NCI-H2171 (cell line): Measurements from ENCODE around the gene IPCEF1.
"Not testable (repeated sequence)": the region's sequence is repeated elsewhere in the genome, so short reads cannot be mapped to it uniquely, and the experiment has no call there.

Experiments
- DNase-seq: peaks from one replicate; lab custom pipeline; 2025; lab: John Stamatoyannopoulos, UW

The IPCEF1 gene

DNA sequence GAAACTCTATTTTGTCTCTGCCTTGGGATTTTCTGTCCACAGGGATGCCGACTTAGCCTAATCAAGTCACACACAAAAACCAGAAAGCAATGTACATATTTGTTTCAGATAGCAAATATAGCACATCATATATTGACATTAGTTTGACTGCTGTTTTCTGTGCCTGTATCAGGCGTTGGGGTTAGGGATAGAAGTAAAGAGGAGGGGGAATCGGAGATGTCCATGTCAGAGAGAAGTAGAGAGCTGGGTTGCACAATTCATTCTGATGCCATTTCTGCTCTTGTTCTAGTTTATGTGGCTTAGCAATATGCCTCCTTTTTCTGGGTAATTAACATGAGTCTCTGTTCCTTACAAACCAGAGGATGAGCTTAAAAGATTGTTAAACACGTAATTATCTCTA lies 14.7 kb upstream of the IPCEF1 start:
- DNase-seq, result no peak

DNA sequence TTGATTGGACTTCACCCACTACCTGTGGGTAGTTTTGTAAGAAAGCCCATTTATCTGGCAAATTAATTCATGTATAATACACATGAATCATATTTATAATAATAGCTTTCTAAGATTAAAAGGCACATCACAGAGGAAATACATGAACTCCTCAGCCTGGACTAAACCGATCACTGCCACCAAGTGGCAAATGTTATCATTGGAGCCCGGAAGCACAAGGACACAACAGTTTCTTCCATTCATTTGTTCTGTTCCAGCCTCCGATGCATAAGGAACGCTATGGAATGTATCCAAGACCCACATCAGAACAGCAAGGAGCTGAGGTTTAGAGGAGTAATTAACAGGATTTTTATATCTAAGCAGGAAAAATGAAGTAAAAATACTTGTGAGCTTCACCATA lies 13.9 kb upstream of the IPCEF1 start:
- DNase-seq, result no peak

DNA sequence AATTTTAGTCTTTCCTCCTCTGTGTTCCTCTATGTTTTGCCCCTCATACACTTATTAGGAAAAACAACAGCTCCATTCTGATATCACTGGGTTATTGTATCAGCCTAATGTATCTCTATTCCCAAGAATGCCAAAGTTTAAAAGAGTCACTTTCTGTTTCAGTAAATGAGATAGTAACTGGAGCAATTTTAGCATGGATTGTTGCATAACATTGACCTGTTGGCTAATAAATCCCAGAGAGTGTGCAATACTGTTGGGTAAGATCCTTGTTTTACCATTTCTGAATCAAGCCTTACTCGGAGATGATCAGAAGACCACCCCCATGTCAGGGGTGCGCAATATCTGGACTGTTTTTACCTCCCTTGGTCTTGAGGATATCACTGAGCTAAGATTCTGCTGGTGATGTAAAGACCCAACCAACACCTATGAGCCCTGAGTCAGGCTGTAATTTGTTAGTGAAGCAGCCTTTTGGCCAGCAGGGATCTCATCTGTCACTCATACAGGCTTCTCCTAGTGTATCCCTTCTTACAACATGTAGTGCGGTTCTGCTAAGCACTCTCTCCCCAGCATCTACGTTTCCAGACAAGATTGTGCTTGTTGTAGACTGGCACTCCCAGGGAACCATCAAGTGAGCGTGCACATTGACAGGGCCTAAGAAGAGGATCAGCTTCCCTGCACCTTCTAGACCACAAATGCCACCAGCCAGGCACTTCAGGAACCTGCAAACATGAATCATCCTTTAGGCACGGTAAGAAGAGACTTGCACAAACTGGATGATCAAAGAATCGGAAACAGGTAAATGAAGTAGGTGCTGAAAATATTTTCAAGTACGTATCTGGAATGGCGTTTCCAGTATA lies 11.5 kb upstream of the IPCEF1 start:
- no peak for DNase-seq

DNA sequence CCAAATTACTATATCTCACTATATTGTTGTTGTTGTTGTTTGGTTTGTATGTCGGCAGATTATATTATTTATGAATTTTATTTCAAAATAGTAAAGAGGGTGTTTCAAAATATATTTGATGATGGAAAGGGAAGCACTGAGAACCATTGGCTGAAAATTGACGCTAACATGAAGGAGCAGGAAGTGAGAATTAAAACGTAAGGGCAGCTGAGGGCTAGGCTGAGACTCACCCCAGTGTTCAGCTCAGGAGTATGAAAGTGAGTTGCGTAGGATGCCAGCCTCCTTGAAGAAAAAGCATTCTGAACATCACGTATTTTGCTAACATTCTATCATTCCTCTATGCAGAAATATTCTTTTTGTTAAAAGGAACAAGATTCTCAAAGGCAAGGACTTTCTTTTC lies 10.7 kb upstream of the IPCEF1 start:
- no peak for DNase-seq

DNA sequence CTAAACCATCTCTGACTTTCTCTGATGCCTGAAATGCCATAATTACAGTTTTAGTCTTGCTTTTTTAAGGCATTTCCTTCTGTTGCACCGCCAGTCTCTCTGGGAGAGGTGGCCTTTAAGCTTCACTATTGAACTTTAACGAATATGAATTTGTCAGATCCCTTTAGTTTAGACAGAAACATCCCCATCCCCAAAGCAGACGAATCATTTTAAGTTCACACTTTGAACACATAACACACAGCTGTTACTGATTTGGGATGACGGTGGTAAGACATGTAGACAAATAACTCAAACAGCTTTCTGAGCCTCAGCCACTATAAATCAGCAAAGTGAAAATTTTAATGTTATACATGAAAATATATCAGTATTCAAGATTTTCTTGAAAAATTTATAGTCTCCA lies 7.2 kb upstream of the IPCEF1 start:
- no peak for DNase-seq

DNA sequence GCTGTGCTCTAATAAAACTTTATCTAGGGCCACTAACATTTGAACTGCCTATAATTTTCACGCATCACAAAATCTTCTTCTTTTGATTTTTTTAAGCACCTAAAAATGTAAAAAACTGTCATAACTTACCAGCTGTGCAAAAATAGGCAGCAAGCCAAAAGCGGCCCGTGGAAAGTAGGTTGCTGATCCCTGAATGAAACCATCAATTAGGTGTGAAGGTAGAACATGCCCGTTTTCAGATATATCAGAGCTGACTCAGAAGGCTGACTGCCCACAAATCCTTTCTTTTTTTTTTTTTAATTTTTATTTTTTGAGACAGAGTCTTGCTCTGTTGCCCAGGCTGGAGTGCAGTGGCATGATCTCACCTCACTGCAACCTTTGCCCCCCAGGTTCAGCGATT lies 4.9 kb upstream of the IPCEF1 start:
- DNase-seq, result no peak

DNA sequence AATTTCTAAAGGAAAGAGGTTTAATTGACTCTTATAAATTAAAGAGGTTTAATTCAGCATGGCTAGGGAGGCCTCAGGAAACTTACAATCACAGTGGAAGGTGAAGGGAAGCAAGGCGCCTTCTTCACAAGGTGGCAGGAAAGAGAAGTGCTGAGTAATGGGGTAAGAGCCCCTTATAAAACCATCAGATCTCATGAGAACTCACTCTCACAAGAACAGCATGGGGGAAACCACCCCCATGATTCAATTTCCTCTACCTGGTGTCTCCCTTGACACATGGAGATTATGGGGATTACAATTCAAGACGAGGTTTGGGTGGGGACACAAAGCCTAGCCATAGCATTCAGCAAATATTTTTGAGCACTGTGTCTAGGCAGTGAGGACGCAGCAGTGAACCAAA lies 3.9 kb upstream of the IPCEF1 start:
- no peak for DNase-seq

DNA sequence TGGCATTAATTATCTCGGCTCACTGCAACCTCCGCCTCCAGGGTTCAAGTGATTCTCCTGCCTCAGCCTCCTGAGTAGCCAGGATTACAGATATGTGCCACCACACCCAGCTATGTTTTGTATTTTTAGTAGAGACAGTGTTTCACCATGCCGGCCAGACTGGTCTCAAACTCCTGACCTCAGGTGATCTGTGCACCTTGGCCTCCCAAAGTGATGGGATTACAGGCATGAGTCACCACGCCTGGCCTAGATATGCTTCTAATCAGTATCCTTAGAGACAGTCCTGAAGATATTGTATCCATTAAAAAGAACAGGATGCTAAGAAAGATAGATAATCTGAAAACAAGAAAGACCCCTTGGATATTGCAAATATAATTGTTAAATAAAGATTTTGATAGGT lies 3.1 kb upstream of the IPCEF1 start:
- no peak for DNase-seq

DNA sequence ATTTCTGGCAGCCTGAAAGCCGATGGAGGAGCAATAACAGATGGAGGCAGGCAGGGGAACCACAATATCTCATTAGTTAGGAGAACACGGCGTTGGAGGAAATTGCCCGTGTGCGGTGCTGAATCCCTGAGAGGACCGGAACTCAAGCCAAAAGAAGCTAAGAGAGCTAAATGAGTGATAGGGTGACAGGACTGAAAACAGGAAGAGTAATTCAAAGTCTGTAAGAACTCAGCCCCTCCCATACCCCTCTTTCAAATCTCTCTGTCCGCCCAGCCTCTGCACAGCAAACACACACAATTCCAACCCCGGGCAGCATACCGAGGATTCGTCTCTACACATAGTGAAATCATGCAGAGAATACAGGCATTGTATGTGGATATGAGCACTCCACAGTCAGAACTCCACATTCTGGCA lies 2.6 kb upstream of the IPCEF1 start:
- DNase-seq, result no peak

DNA sequence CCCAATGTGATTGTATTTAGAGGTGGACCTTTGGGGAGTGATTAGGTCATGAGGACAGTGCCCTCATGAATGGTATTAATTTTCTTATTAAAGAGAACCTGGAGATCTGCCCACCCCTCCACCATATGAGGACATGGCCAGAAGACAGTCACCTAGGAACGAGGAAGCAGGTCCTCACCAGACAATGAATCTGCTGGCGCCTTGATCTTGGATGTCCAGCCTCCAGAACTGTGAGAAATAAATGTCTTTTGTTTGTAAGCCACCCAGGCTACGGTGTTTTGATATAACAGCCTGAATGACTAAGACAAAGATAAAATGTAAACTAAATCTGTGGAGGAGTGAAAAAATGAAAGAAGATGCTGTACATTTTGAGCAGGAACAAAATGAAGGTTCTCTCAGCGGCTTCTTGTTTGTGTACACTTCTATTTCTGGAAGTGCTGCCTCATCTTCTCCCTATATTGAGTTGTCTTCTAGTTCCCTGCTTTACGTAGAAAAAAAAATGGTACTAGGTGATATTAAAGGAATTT lies 1.5 kb upstream of the IPCEF1 start:
- no peak for DNase-seq

DNA sequence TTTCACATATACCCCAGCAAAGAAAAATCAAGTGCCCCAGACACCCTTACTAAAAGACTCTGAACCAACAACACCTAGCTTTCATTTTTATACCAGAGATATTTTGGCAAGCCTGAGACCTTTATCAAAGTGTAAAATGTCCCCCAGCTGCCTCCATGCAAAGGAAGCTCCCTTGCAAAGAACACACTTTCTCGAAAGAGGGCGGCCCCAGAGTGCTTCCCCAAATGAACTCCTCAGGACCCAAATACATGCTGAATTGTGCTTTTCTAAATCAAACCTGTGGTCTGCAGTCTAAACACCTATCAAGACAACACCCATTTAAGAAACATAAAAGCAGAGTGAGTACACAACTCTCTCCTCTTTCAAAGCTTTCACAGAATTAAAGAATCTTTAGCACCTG lies 490 bp downstream of the IPCEF1 start:
- no peak for DNase-seq

DNA sequence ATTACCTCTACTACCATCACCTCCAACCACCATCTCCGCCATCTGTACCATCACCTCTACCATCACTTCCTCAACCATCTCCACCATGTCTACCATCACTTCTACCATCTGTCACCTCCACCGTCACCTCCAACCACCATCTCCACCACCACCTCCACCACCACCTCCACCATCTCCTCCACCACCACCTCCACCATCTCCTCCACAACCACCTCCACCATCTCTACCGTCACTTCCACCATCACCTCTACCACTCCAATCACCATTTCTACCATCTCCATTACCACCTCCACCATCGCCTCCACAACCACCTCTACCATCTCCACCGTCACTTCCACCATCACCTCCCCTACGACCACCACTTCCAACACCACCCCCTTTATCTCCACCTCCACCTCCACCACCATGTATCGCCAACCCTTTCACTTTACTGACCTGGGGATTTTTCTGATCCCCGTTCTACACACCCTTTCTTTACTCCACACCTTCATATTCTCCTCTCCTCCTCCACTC lies 2.3 kb downstream of the IPCEF1 start:
- no peak for DNase-seq

DNA sequence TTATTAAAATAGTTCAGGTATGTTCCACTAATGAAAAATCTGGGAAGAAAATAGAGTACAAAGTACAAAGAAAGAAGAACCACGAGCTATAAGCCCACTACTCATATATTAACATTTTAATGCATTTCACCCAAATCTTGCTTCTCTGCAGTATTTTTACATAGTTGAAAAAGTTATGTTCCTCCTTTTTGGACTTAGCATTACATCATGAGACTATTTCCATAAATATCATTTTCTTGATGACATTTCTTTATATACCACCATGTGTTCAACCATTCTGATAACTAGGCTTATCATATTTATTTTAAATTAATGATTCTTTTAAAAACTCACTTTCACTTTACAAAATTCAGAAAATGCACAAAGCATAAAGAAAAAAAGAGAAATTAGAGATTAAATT lies 3.0 kb downstream of the IPCEF1 start:
- no peak for DNase-seq

DNA sequence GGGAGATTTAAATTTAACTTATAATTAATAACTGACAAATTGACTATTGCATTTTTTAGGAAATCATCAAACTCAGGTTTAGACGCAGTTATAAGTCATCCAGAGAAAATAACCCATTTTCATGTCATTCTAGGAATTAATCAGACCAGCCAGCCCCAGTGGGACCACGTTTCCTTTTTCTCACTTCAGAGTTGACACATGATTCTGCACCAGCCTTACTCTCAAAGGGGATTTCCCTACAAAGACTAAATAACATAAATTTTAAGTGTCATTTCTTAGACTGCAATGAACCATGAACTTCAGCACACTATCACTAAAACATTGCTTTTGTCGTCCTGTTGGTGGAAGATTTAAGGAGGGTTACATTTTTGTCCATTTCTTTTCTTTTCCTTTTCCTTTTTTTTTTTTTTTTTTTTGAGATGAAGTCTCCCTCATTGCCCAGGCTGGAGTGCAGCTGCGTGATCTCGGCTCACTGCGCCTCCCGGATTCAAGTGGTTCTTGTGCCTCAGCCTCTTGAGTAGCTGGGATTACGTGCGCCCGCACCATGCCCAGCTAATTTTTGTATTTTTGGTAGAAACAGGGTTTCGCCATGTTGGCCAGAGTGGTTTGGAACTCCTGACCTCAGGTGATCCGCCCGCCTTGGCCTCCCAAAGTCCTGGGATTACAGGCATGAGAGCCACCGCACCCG lies 3.6 kb downstream of the IPCEF1 start:
- DNase-seq, result no peak

DNA sequence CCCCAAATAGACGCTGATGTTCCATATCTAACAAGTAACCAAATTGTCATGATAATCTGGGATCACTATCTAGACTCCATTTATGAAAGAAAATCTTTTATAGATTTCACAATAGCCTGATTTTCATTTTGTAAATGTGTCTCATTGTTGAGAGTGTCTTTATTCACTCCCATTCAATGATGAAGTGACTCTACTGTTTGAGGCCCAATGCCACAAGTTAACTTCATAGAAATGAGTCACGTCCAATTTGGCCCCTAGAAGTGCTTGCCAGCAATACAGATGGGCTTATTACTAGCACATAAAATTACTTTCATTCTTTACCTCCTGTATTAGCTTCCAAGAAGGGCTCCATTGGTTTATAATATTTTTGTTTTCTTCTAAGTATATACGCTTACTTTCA lies 6.3 kb downstream of the IPCEF1 start:
- no peak for DNase-seq

DNA sequence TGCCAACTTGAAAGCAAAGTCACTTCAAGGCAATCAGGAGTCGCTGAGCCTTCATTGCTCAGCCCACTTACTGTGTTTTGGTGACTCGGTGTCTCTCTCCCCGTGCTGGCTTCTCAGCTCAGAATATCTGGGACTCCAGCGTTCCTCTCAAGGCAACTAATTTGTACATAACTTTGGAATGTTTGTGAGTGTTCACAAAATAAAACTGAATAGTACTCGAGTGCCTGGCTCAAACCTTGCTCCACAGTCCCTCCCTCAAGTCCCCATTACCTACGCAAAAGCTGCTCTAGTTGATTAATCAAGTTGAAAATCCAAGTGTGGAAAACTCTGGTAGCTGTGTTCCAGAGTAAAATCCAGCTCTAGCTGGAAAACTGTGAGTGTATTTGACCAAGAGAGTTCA lies 8.6 kb downstream of the IPCEF1 start:
- no peak for DNase-seq

DNA sequence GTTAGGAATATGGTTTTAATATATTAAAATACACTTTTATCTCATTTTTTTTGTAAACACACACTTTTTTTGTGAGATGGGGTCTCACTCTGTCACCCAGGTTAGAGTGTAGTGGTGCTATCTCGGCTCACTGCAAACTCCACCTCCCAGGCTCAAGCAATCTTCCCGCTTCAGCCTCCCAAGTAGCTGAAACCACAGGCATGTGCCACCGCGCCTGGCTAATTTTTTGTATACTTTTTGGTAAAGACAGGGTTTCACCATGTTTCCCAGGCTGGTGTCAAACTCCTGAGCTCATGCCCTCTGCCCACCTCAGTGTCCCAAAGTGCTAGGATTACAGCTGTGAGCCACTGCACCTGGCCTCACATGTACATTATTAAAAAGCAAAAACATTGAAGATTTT lies 10.8 kb downstream of the IPCEF1 start:
- DNase-seq, result no peak

DNA sequence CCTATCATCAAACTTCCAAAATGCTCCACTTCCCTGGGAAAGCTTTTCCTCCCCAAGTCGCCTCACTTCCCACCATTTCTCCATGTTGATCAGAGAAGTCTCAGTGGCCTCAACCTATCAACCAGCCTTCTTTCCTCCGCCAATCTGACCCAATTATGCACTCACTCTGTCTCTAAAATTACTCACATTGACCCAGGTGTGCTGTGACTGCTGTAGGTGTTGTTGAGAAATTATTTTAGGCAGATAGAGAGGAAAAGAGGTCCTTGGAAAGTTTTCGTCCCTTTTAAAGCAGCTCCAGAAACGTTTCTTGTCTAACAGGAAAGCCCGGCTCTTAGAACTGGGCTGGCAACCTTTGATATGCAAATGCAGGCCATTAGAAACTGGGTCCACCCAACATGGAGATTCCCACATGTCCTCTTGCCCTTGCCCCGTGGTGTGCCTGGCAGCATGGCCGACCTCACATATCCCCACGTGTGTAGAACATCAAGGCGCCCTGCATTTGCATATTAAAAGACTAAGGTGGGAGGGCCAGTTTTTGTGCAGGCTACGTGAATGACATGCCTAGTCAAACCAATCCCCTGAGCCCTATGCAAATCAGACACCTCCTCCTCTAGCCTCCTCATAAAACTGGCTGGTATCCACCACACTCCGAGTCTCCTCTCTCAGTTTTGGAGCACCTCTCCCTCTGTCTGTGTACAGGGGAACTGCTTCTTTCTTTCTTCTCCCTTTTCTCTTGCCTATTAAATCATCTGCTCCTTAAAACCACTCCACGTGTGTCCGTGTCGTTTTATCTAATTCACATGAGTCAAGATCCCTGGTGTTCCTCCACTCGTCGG lies 12.9 kb downstream of the IPCEF1 start:
- DNase-seq, result no peak

DNA sequence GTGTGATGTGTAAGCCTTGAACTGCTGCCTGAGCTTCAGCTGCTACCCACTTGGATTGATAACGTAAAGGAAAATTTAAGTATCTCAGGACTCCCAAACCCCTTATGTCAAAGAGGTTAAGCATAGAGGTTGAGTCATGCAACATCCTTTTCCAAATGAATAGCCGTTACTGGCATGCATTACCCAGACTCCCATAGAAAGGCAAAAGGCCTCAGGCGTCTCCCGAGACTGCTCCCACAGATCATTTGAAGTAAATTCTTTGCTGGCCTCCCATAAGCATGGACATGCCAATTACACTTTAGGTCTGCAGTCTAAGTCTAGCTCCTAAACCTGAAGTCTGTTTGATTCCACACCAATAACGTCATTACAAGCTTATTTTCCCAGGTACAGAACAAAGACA lies 14.7 kb downstream of the IPCEF1 start:
- DNase-seq, result no peak

DNA sequence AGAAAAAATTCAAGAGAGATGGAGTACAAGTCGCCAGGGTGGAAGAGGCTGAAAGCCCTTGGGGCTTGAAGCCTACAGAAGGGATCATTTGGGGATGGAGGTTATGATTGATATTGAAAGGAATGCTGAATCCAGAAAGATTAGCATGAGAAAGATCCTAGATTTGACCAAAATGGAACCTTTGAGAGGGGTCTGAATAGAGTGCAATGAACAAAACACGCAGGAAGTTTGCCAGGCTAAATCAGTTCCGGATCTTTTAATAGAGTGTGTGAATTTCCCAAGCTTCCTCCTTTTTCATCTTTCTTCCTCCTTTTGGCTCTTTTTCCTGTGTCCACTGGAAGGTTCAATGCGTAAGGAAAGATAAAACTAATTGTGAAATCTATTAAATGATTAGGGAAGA lies 15.3 kb downstream of the IPCEF1 start:
- DNase-seq, result no peak

DNA sequence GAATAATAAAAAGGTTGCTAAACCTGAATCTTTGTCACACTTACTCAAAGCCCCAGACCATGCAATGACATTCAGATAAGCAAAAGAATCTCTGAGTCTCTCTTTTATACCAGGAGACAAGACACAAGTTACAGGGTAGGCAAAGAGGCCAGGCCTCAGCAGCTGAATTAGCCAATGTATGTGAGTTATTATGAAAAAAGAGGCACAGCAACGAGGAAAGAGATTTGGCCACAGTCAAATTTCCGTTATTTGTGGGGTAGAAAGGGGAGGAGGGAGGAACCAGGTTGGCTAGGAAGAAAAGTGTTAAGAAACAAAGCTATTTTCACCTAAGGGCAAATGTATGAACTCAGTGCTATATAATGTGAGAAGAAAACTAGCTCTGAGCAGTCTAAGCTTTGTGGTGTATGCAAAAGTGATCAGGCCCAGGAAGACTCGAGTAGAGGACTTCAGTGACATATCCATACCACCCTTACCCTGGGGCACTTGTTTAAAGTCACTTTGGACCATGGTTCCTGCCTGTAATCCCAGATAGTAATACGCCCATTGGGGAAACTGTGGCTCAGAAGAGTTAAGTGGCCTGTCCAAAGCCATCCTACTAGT lies 19.1 kb downstream of the IPCEF1 start:
- DNase-seq, result no peak

DNA sequence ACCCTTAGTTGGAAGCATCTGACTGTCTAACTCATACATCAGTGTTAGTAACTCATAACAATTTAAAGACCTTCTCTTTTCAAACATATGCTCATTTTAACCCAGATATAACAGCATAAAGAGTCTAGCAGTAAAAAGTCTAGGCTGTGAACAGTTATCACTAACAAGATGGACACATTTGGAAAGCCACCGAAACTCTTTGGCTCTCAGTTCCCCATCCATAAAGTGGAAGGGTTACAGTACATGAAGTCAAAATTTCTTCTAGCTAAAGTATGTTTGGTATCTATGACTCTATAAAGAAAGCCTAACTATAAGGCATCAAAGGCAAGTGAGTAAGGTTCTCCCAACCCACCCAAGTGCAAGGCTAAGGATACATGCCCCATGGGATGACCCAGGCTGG lies 22.5 kb downstream of the IPCEF1 start:
- DNase-seq, result not testable (repeated sequence)
